HepG2 (cell line): ENCODE measurements around the gene DDX28. TPM values are rescaled to one million over a fixed set of nuclear protein-coding genes. Genes with fewer than 3 reads are reported as not detected.

Source experiments
- ARID4A ChIP-seq: sonication (generic); formaldehyde crosslinking; IDR thresholded peaks from 2 replicates; pipeline ENCODE4 v1.5.0; 2020; ENCODE audit warnings: mild to moderate bottlenecking, missing genetic modification reagents, borderline replicate concordance
- BRCA1 ChIP-seq: sonication (generic); formaldehyde crosslinking; IDR thresholded peaks from 2 replicates; pipeline ENCODE4 v1.4.0; 2020; ENCODE audit warnings: missing genetic modification reagents
- CTCF ChIP-seq: sonication (generic); formaldehyde crosslinking; IDR thresholded peaks from 2 replicates; pipeline ENCODE4 v1.5.0; 2020; ENCODE audit warnings: mild to moderate bottlenecking, missing genetic modification reagents, moderate library complexity
- EHMT2 ChIP-seq: fragments of 200-600 bp; sonication (generic); IDR thresholded peaks from 2 replicates; pipeline ENCODE4 v1.7.0; 2017; ENCODE audit warnings: antibody characterized with exemption, low read depth, low read length, borderline replicate concordance
- FOXK1 ChIP-seq: sonication (generic); formaldehyde crosslinking; IDR thresholded peaks from 2 replicates; pipeline ENCODE4 v1.4.0; 2020; ENCODE audit warnings: low read depth, missing genetic modification reagents, borderline replicate concordance
- GATAD1 ChIP-seq: IDR thresholded peaks from 2 replicates; pipeline ENCODE4 v1.6.1; 2016; ENCODE audit warnings: missing genetic modification reagents, missing compliant biosample characterization
- KDM5B ChIP-seq: sonication (generic); formaldehyde crosslinking; IDR thresholded peaks from 2 replicates; pipeline ENCODE4 v1.4.0; 2020; ENCODE audit warnings: missing genetic modification reagents, mild to moderate bottlenecking, borderline replicate concordance
- MTF2 ChIP-seq: sonication (generic); formaldehyde crosslinking; IDR thresholded peaks from 2 replicates; pipeline ENCODE4 v1.5.0; 2020; ENCODE audit warnings: missing genetic modification reagents, borderline replicate concordance
- NCOA1 ChIP-seq: sonication (generic); formaldehyde crosslinking; IDR thresholded peaks from 2 replicates; pipeline ENCODE4 v1.9.0; 2021; ENCODE audit warnings: missing genetic modification reagents
- NRL ChIP-seq: sonication (generic); formaldehyde crosslinking; IDR thresholded peaks from 2 replicates; pipeline ENCODE4 v1.5.0; 2020; ENCODE audit warnings: missing genetic modification reagents, mild to moderate bottlenecking, moderate library complexity, borderline replicate concordance
- PLRG1 ChIP-seq: fragments of 450-650 bp; conservative IDR thresholded peaks from 2 replicates; pipeline ENCODE4 v1.6.1; 2016
- PRPF4 ChIP-seq: fragments of 200-400 bp; formaldehyde crosslinking; IDR thresholded peaks from 2 replicates; pipeline ENCODE4 v1.6.1; 2016; ENCODE audit warnings: low read length, low read depth; ENCODE audit not compliant: poor library complexity, severe bottlenecking
- SMAD3 ChIP-seq: sonication (generic); formaldehyde crosslinking; IDR thresholded peaks from 2 replicates; pipeline ENCODE4 v1.4.0; 2020; ENCODE audit warnings: missing genetic modification reagents
- SP140L ChIP-seq: sonication (generic); formaldehyde crosslinking; IDR thresholded peaks from 2 replicates; pipeline ENCODE4 v1.4.0; 2020; ENCODE audit warnings: missing genetic modification reagents, borderline replicate concordance
- SRY ChIP-seq: sonication (generic); formaldehyde crosslinking; IDR thresholded peaks from 2 replicates; pipeline ENCODE4 v1.8.0; 2022; ENCODE audit warnings: mild to moderate bottlenecking, missing genetic modification reagents
- TAF1 ChIP-seq: sonication (generic); formaldehyde crosslinking; IDR thresholded peaks from 2 replicates; pipeline ENCODE4 v1.4.0; 2020; ENCODE audit warnings: missing genetic modification reagents
- ZC3H4 ChIP-seq: sonication (generic); formaldehyde crosslinking; IDR thresholded peaks from 2 replicates; pipeline ENCODE4 v1.4.0; 2020; ENCODE audit warnings: missing genetic modification reagents, borderline replicate concordance
- ZNF180 ChIP-seq: sonication (generic); formaldehyde crosslinking; IDR thresholded peaks from 2 replicates; pipeline ENCODE4 v1.4.0; 2020; ENCODE audit warnings: low read depth, missing genetic modification reagents, borderline replicate concordance
- ZNF292 ChIP-seq: sonication (generic); formaldehyde crosslinking; IDR thresholded peaks from 2 replicates; pipeline ENCODE4 v1.8.1; 2022; ENCODE audit warnings: mild to moderate bottlenecking, low read depth, missing genetic modification reagents, borderline replicate concordance
- ZNF513 ChIP-seq: sonication (generic); formaldehyde crosslinking; conservative IDR thresholded peaks from 2 replicates; pipeline ENCODE4 v1.5.0; 2020; ENCODE audit warnings: missing genetic modification reagents
- ZNF562 ChIP-seq: sonication (generic); formaldehyde crosslinking; IDR thresholded peaks from 2 replicates; pipeline ENCODE4 v1.8.0; 2022; ENCODE audit warnings: missing genetic modification reagents, borderline replicate concordance
- ZNF713 ChIP-seq: sonication (generic); formaldehyde crosslinking; IDR thresholded peaks from 2 replicates; pipeline ENCODE4 v1.4.0; 2020; ENCODE audit warnings: mild to moderate bottlenecking, missing genetic modification reagents
- ZNF816 ChIP-seq: sonication (generic); formaldehyde crosslinking; IDR thresholded peaks from 2 replicates; pipeline ENCODE4 v1.8.0; 2022; ENCODE audit warnings: missing genetic modification reagents, mild to moderate bottlenecking, borderline replicate concordance
- polyA plus RNA-seq, 8 experiments: library from polyadenylated mRNA; depleted of rRNA in 3 of 8; stranded (reverse) in 7 of 8; unstranded in 1 of 8; fragments of >200 nt; fragmentation: Illumina TruSeq in 4 of 8; extraction: Trizol in 4 of 8; gene quantifications; 2 replicates each; pipeline versions ENCODE4 v1.2.1 to v1.2.3, GENCODE V29; 2011 to 2016; ENCODE audit warnings: low read depth in 4 of 8, missing spikeins in 1 of 8, mixed read lengths in 1 of 8; ENCODE audit not compliant: insufficient read depth in 1 of 8
- total RNA-seq, 5 experiments: library from RNA; depleted of rRNA; stranded (reverse); fragments of >200 nt; fragmentation: Illumina TruSeq; extraction: Trizol; gene quantifications; 2 replicates each; pipeline ENCODE4 v1.2.3, GENCODE V29; 2016; ENCODE audit warnings: low read depth in 1 of 5

The DDX28 gene
- total and polyA plus RNA-seq, 2 of the 13 experiments (the other 11 are each of a cell fraction or from before 2014, with no cell fraction given): 14.1 to 16.4 TPM

GRCh38 chr16:67987460-67988160, 35.4 kb downstream of the DDX28 start (continued):
- TF ChIP-seq ARID4A (CRISPR knock-in tag): peak; percentile 36; the same call in 1 of the 2 replicates
- 0 out of 2 replicates have a peak, but pooled peaks have one; percentile 41 for TF ChIP-seq NRL (CRISPR knock-in tag)
- no peak for TF ChIP-seq ZC3H4 (CRISPR knock-in tag)
- TF ChIP-seq ZNF180: no peak
- no peak for TF ChIP-seq PLRG1
- TF ChIP-seq CTCF: peak; percentile 41
- TF ChIP-seq FOXK1: no peak
- no peak for TF ChIP-seq BRCA1 (CRISPR knock-in tag)
- peak; percentile 65; the same call in 1 of the 2 replicates for TF ChIP-seq SRY (CRISPR knock-in tag)
- no peak for TF ChIP-seq MTF2
- TF ChIP-seq NCOA1: no peak
- no peak for TF ChIP-seq ZNF513 (CRISPR knock-in tag)
- no peak for TF ChIP-seq PRPF4
- 0 out of 2 replicates have a peak, but pooled peaks have one; percentile 51 for TF ChIP-seq GATAD1
- peak; percentile 50; the same call in 1 of the 2 replicates for TF ChIP-seq TAF1 (CRISPR knock-in tag)
- TF ChIP-seq KDM5B (CRISPR knock-in tag): no peak
- TF ChIP-seq ZNF816 (CRISPR knock-in tag): no peak
- TF ChIP-seq ZNF562 (CRISPR knock-in tag): no peak
- 0 out of 2 replicates have a peak, but pooled peaks have one; percentile 65 for TF ChIP-seq ZNF292 (CRISPR knock-in tag)
- TF ChIP-seq EHMT2: no peak
- TF ChIP-seq ZNF713 (CRISPR knock-in tag): no peak
- no peak for TF ChIP-seq SMAD3 (CRISPR knock-in tag)
- no peak for TF ChIP-seq SP140L (CRISPR knock-in tag)
